ENCODE results near the gene FUOM. TPM values are rescaled to one million over a fixed set of nuclear protein-coding genes. Genes with fewer than 3 reads are reported as not detected.

FUOM gene
- total and polyA plus RNA-seq, 2 of the 8 experiments (the other 6 are each of a cell fraction or from before 2014, with no cell fraction given): 22.0 to 30.4 TPM

DNA sequence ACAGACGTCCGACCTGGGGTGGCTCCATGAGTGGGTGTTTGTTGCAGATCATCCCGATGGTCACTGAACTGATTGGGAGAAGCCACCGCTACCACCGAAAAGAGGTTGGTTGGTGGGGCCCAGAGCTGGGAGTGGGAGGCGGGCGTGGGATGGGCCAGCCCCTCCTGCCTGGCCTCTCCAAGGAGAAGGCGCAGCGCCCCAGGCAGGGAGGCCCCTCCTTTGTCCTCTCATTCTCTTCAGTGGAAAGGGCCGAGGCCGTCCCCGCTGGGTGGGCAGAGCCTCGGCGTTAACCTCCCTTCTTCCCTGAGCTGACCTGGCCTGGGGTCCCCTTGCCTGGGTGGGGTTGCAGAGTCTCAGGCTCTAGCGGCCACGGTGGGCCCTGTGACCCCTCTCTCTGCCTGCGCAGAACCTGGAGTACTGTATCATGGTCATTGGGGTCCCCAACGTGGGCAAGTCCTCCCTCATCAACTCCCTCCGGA is 41.3 kb upstream of the FUOM start (continued):
- no peak for TF ChIP-seq JUN (IDR thresholded peaks at IDR 0.05; ENCODE audit: low read depth, low read length)
